ENCODE results near the gene NT5DC2.

The NT5DC2 gene

GRCh38 chr3:52524258-52524751 is 9.4 kb downstream of the NT5DC2 start:
- DNase-seq = no peak

GRCh38 chr3:52523386-52524257 is 10.0 kb downstream of the NT5DC2 start:
- DNase-seq = no peak

GRCh38 chr3:52522651-52523251 is 10.9 kb downstream of the NT5DC2 start:
- DNase-seq = no peak

- DNase-seq = no peak
Observed at GRCh38 chr3:52521881-52522650, 11.6 kb downstream of the NT5DC2 start.

- no peak for DNase-seq
Observed at GRCh38 chr3:52521488-52521824, 12.2 kb downstream of the NT5DC2 start.

- no peak for DNase-seq
Observed at GRCh38 chr3:52520716-52521487, 12.8 kb downstream of the NT5DC2 start.

- no peak for DNase-seq
Observed at GRCh38 chr3:52520141-52520667, 13.5 kb downstream of the NT5DC2 start.

GRCh38 chr3:52519445-52520140 is 14.1 kb downstream of the NT5DC2 start:
- DNase-seq = no peak

GRCh38 chr3:52518723-52519444 is 14.8 kb downstream of the NT5DC2 start:
- no peak for DNase-seq

GRCh38 chr3:52517796-52518722 is 15.6 kb downstream of the NT5DC2 start:
- DNase-seq = no peak

- DNase-seq = no peak
Observed at GRCh38 chr3:52516509-52517195, 17.0 kb downstream of the NT5DC2 start.

GRCh38 chr3:52515192-52515591 is 18.5 kb downstream of the NT5DC2 start:
- no peak for DNase-seq

GRCh38 chr3:52514576-52514975 is 19.1 kb downstream of the NT5DC2 start:
- DNase-seq = no peak

GRCh38 chr3:52513281-52513680 is 20.4 kb downstream of the NT5DC2 start:
- no peak for DNase-seq

GRCh38 chr3:52512727-52513126 is 20.9 kb downstream of the NT5DC2 start:
- no peak for DNase-seq

- no peak for DNase-seq
Observed at GRCh38 chr3:52512105-52512504, 21.6 kb downstream of the NT5DC2 start.

GRCh38 chr3:52511509-52511908 is 22.1 kb downstream of the NT5DC2 start:
- no peak for DNase-seq

- no peak for DNase-seq
Observed at GRCh38 chr3:52509753-52510328, 23.8 kb downstream of the NT5DC2 start.

- no peak for DNase-seq
Observed at GRCh38 chr3:52507359-52507758, 26.3 kb downstream of the NT5DC2 start.

All from inflammatory macrophage treated with lipopolysaccharide for 4 hours (primary cell).